BE2C (cell line): ENCODE results near the gene ITCH.
"Not testable (repeated sequence)": the region's sequence is repeated elsewhere in the genome, so short reads cannot be mapped to it uniquely, and the experiment has no call there.

Source experiments
- DNase-seq: peaks from one replicate; pipeline ENCODE4 v3.0.0-alpha.2; 2020
- H3K27me3 ChIP-seq: fragments of 250-450 bp; sonication (Bioruptor Pico); 2 replicates; pipeline ENCODE4 v1.5.1; 2020; ENCODE audit warnings: mild to moderate bottlenecking
- H3K36me3 ChIP-seq: fragments of 250-450 bp; sonication (Bioruptor Pico); 2 replicates; pipeline ENCODE4 v1.5.1; 2020; ENCODE audit warnings: mild to moderate bottlenecking
- H3K4me1 ChIP-seq: fragments of 250-450 bp; sonication (Bioruptor Pico); 2 replicates; pipeline ENCODE4 v1.5.1; 2020
- H3K4me3 ChIP-seq: 2 replicates; pipeline ENCODE4 v1.5.1; 2011; ENCODE audit warnings: low read depth, low read length
- H3K9me3 ChIP-seq: fragments of 250-450 bp; sonication (Bioruptor Pico); 2 replicates; pipeline ENCODE4 v1.5.1; 2020
- CTCF ChIP-seq: IDR thresholded peaks from 2 replicates; pipeline ENCODE4 v1.5.1; 2012; ENCODE audit warnings: mild to moderate bottlenecking, low read depth, low read length

The ITCH gene

GRCh38 chr20:34421766-34422466, 58.8 kb downstream of the ITCH start:
- no peak overlapping the region for H3K4me3 ChIP-seq
- no peaks in the 10 kb centered on the region for H3K27me3 ChIP-seq
- H3K36me3 ChIP-seq, result peaks cover 46% of the 10 kb centered on the region
- TF ChIP-seq CTCF, result no peak
- no peaks in the 10 kb centered on the region for H3K9me3 ChIP-seq
- DNase-seq, result no peak
- H3K4me1 ChIP-seq, result no peaks in the 10 kb centered on the region

- H3K4me3 ChIP-seq, DNase-seq, H3K27me3 ChIP-seq, H3K4me1 ChIP-seq, H3K9me3 ChIP-seq: not testable (repeated sequence)
- peaks cover 63% of the 10 kb centered on the region for H3K36me3 ChIP-seq
Measured at GRCh38 chr20:34425032-34425690, 62.1 kb downstream of the ITCH start.

DNA sequence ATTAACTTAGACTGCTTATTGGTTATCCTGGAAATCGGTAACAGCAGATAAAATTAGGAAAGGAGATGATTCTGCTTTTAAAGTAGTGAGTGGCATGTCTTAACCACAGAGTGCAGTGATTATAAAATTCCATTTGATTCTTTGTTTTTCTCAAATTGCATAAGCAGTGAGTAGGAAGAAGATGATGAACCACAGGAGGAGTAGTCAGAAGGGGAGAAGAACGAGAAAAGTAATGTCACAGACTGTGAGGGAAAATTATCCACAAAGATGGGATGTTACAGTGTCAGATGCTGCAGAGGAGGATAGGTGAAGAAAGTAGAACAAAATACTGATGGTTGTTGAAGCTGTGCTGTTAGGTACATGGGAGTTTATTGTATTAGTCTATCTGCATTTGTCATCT, 63.0 kb downstream of the ITCH start:
- DNase-seq, result no peak
- H3K4me3 ChIP-seq, result no peak overlapping the region
- no peaks in the 10 kb centered on the region for H3K9me3 ChIP-seq
- H3K36me3 ChIP-seq, result peaks cover 57% of the 10 kb centered on the region
- H3K27me3 ChIP-seq, result no peaks in the 10 kb centered on the region
- H3K4me1 ChIP-seq, result peaks cover 5% of the 10 kb centered on the region; the same call in 1 of the 2 replicates
- TF ChIP-seq CTCF, result no peak

GRCh38 chr20:34427331-34427730, 64.3 kb downstream of the ITCH start:
- Histone ChIP-seq H3K9me3 (no peaks in the 10 kb centered on the region), H3K27me3 (no peaks in the 10 kb centered on the region), H3K4me1 (peaks cover 5% of the 10 kb centered on the region; the same call in 1 of the 2 replicates), H3K4me3 (no peak overlapping the region), H3K36me3 (peaks cover 46% of the 10 kb centered on the region)
- DNase-seq, result no peak
- TF ChIP-seq CTCF, result no peak

GRCh38 chr20:34427784-34428183, 64.7 kb downstream of the ITCH start:
- no peaks in the 10 kb centered on the region for H3K9me3 ChIP-seq
- H3K4me1 ChIP-seq, result peaks cover 5% of the 10 kb centered on the region; the same call in 1 of the 2 replicates
- no peak overlapping the region for H3K4me3 ChIP-seq
- H3K27me3 ChIP-seq, result no peaks in the 10 kb centered on the region
- H3K36me3 ChIP-seq, result peaks cover 46% of the 10 kb centered on the region
- TF ChIP-seq CTCF, result no peak
- DNase-seq, result no peak

GRCh38 chr20:34431168-34431567, 68.1 kb downstream of the ITCH start:
- Histone ChIP-seq H3K27me3 (no peaks in the 10 kb centered on the region), H3K36me3 (peaks cover 23% of the 10 kb centered on the region), H3K9me3 (no peaks in the 10 kb centered on the region), H3K4me1 (peaks cover 5% of the 10 kb centered on the region; the same call in 1 of the 2 replicates), H3K4me3 (no peak overlapping the region)
- TF ChIP-seq CTCF, result no peak
- DNase-seq, result no peak

DNA sequence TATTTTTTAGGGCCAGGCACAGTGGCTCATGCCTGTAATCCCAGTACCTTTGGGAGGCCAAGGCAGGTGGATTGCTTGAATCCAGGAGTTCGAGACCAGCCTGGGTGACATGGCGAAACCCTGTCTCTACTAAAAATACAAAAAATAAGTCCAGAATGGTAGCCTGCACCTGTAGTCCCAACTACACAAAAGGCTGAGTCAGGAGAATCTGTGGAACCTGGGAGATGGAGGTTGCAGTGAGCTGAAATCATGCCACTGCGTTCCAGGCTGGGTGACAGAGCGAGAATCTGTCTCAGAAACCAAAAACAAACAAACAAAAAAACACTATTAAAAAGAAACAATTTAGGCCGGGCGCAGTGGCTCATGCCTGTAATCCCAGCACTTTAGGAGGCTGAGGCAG, 69.6 kb downstream of the ITCH start:
- DNase-seq, result not testable (repeated sequence)

More for the DNA sequence above, 69.6 kb downstream of the ITCH start:
- not testable (repeated sequence) for H3K9me3 ChIP-seq, H3K27me3 ChIP-seq, H3K4me3 ChIP-seq, H3K4me1 ChIP-seq
- H3K36me3 ChIP-seq, result peaks cover 17% of the 10 kb centered on the region
